Measurements from ENCODE around the gene PPP6R2.

The PPP6R2 gene

DNA sequence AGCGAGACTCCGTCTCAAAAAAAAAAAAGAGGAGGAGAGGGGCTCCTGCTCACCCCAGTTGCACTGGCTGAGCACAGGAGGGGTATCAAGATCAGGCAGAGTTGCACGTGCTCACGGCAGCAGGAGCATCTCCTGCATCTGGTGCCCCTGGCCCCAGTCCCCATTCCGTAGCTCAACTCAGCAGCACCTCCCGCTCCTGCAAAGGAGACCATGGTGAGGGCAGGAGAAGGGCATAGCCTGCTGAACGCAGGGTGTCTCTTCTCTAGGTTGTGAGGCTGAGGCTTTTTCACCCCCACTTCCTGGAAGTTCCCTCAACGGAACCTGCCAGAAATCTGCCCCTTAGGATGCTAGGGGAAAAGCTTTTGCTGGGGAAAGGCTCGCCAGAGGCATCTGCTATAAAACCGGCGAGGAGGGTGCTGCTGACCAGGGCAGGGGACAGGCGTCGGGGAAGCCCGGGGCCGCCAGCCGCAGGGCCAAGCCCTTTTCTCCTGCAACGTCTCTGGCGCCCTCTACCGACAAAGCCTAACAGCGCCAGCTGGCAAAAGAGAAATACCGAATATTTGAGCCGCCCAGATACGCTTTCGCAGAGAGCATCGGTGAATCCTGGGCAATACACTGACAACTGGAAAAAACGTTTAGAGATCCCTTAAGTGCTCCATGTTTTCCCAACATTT, 1.0 kb upstream of the PPP6R2 start:
- TF ChIP-seq RAD21 (IDR thresholded peaks at IDR 0.05; ENCODE audit: low read depth) (peak; percentile 80), EGR1 (IDR thresholded peaks at IDR 0.05) (no peak), FOXM1 (IDR thresholded peaks at IDR 0.05; ENCODE audit: borderline replicate concordance, low read depth) (no peak), TEAD4 (IDR thresholded peaks at IDR 0.05) (no peak), EP300 (IDR thresholded peaks at IDR 0.05; ENCODE audit: borderline replicate concordance) (no peak), MAX (IDR thresholded peaks at IDR 0.05) (no peak)

- TF ChIP-seq CREB1 (IDR thresholded peaks at IDR 0.05; ENCODE audit: low read depth) (no peak), REST (IDR thresholded peaks at IDR 0.05; ENCODE audit: low read depth) (no peak), YY1 (IDR thresholded peaks at IDR 0.05; ENCODE audit: low read depth) (no peak), TCF12 (IDR thresholded peaks at IDR 0.05; ENCODE audit: low read depth) (no peak), RAD21 (IDR thresholded peaks at IDR 0.05; ENCODE audit: low read depth) (no peak), FOXM1 (IDR thresholded peaks at IDR 0.05; ENCODE audit: borderline replicate concordance, low read depth) (no peak), EP300 (IDR thresholded peaks at IDR 0.05; ENCODE audit: borderline replicate concordance) (no peak), ZBTB7A (IDR thresholded peaks at IDR 0.05; ENCODE audit: low read depth) (no peak)
Observed at GRCh38 chr22:50343541-50343935, 411 bp downstream of the PPP6R2 start.

GRCh38 chr22:50346470-50346869, 3.3 kb downstream of the PPP6R2 start:
- TF ChIP-seq TEAD4 (IDR thresholded peaks at IDR 0.05), result no peak
- TF ChIP-seq CREB1 (IDR thresholded peaks at IDR 0.05; ENCODE audit: low read depth), result no peak
- TF ChIP-seq TAF1 (IDR thresholded peaks at IDR 0.05; ENCODE audit: low read depth), result no peak
- TF ChIP-seq TCF12 (IDR thresholded peaks at IDR 0.05; ENCODE audit: low read depth), result no peak
- no peak for TF ChIP-seq ZBTB7A (IDR thresholded peaks at IDR 0.05; ENCODE audit: low read depth)
- no peak for TF ChIP-seq USF1 (IDR thresholded peaks at IDR 0.05)
- no peak for TF ChIP-seq EGR1 (IDR thresholded peaks at IDR 0.05)
- no peak for TF ChIP-seq NFIC (IDR thresholded peaks at IDR 0.05)

- TF ChIP-seq TAF1 (IDR thresholded peaks at IDR 0.05; ENCODE audit: low read depth), result no peak
- TF ChIP-seq FOXM1 (IDR thresholded peaks at IDR 0.05; ENCODE audit: borderline replicate concordance, low read depth), result no peak
- TF ChIP-seq TCF12 (IDR thresholded peaks at IDR 0.05; ENCODE audit: low read depth), result no peak
- no peak for TF ChIP-seq EP300 (IDR thresholded peaks at IDR 0.05; ENCODE audit: borderline replicate concordance)
- TF ChIP-seq EGR1 (IDR thresholded peaks at IDR 0.05), result no peak
- TF ChIP-seq RAD21 (IDR thresholded peaks at IDR 0.05; ENCODE audit: low read depth), result no peak
- no peak for TF ChIP-seq CREB1 (IDR thresholded peaks at IDR 0.05; ENCODE audit: low read depth)
- no peak for TF ChIP-seq USF1 (IDR thresholded peaks at IDR 0.05)
- no peak for TF ChIP-seq ZBTB7A (IDR thresholded peaks at IDR 0.05; ENCODE audit: low read depth)
- no peak for TF ChIP-seq NFIC (IDR thresholded peaks at IDR 0.05)
- no peak for TF ChIP-seq TEAD4 (IDR thresholded peaks at IDR 0.05)
- TF ChIP-seq CEBPB (IDR thresholded peaks at IDR 0.05), result no peak
- no peak for TF ChIP-seq MAX (IDR thresholded peaks at IDR 0.05)
- no peak for TF ChIP-seq YY1 (IDR thresholded peaks at IDR 0.05; ENCODE audit: low read depth)
- TF ChIP-seq REST (IDR thresholded peaks at IDR 0.05; ENCODE audit: low read depth), result no peak
Observed at GRCh38 chr22:50347157-50347556, 4.0 kb downstream of the PPP6R2 start.

DNA sequence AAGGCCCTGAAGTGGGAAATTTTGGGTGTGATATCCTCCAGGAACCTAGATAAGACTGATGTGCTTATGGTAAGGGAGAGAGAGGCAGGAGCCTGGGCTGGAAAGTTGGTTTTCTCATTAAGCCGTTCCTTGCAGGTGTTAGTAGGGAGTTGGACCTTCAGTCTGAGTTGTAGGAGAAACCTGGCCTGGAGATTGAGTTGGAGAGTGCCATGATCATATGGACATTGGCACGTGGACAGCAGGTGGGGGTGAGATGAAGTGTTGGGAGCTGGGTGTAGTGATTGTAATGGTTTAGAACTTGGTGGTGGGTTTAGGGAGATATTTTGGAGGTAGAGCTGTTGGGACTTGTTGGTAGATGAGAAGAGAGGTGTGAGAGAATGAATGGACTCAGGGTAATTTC, 4.9 kb downstream of the PPP6R2 start:
- TF ChIP-seq CREB1 (IDR thresholded peaks at IDR 0.05; ENCODE audit: low read depth) (no peak), TAF1 (IDR thresholded peaks at IDR 0.05; ENCODE audit: low read depth) (no peak), REST (IDR thresholded peaks at IDR 0.05; ENCODE audit: low read depth) (no peak), FOXM1 (IDR thresholded peaks at IDR 0.05; ENCODE audit: borderline replicate concordance, low read depth) (no peak), RAD21 (IDR thresholded peaks at IDR 0.05; ENCODE audit: low read depth) (no peak), YY1 (IDR thresholded peaks at IDR 0.05; ENCODE audit: low read depth) (no peak), EGR1 (IDR thresholded peaks at IDR 0.05) (no peak), USF1 (IDR thresholded peaks at IDR 0.05) (no peak), CEBPB (IDR thresholded peaks at IDR 0.05) (no peak), ZBTB7A (IDR thresholded peaks at IDR 0.05; ENCODE audit: low read depth) (no peak), EP300 (IDR thresholded peaks at IDR 0.05; ENCODE audit: borderline replicate concordance) (no peak), MAX (IDR thresholded peaks at IDR 0.05) (no peak), NFIC (IDR thresholded peaks at IDR 0.05) (no peak), TEAD4 (IDR thresholded peaks at IDR 0.05) (no peak), TCF12 (IDR thresholded peaks at IDR 0.05; ENCODE audit: low read depth) (no peak)
